HepG2 (cell line): Measurements from ENCODE around the gene PALM3. TPM values are rescaled to one million over a fixed set of nuclear protein-coding genes. Genes with fewer than 3 reads are reported as not detected.

Source experiments
- ATAC-seq: fragments of 200-7000 bp; cut with Tn5 transposase; 3 replicates; pipeline ENCODE4 v1.9.1; 2020; ENCODE audit warnings: mild to moderate bottlenecking, moderate library complexity
- BruUV-seq: library from RNA; stranded (reverse); fragments of 400-500 nt; replicated peaks from 2 replicates; lab custom pipeline; 2021; lab: Mats Ljungman, UMichigan
- CTCF ChIA-PET: fragments of 300-600 bp; formaldehyde crosslinking; extraction: SDS; loops from one replicate; lab custom pipeline; 2021; ENCODE audit warnings: low total read pairs, inconsistent platforms, low intra/inter-chr PET ratio; lab: Yijun Ruan, JAX
- POLR2A ChIA-PET: fragments of 350-600 bp; sonication (Branson Sonifier 250); formaldehyde crosslinking; loops from one replicate; lab custom pipeline; 2020; ENCODE audit warnings: antibody characterized with exemption, inconsistent platforms; lab: Yijun Ruan, JAX
- DNase-seq: peaks from one replicate; pipeline ENCODE4 v3.0.0-alpha.2; 2015; ENCODE audit warnings: low spot score
- FAIRE-seq: peaks from 3 replicates; lab custom pipeline; 2011; peaks lifted over from hg19 to GRCh38; lab: Jason Lieb, UNC
- H2AFZ ChIP-seq: one replicate; pipeline ENCODE4 v1.6.1; 2011; ENCODE audit warnings: low read length, inconsistent platforms
- H3K27ac ChIP-seq: fragments of 300-600 bp; 3 replicates; pipeline ENCODE4 v1.8.0; 2011; ENCODE audit warnings: mixed run types, mild to moderate bottlenecking, mixed read lengths, low read length, inconsistent platforms; ENCODE audit not compliant: insufficient read depth; ENCODE audit errors: extremely low read length
- H3K27me3 ChIP-seq, 2 experiments: fragments of 200-600 bp in 1 of 2; 2 replicates in 1 of 2; 3 replicates in 1 of 2; pipeline versions ENCODE4 v1.6.0 to v1.8.0; 2011; ENCODE audit warnings: low read length in 2 of 2, mild to moderate bottlenecking in 2 of 2, moderate library complexity in 2 of 2, inconsistent platforms in 1 of 2; ENCODE audit not compliant: insufficient read depth in 2 of 2, control insufficient read depth in 1 of 2
- H3K36me3 ChIP-seq, 2 experiments: fragments of 200-600 bp in 1 of 2; replicated peaks in 1 of 2; 2 replicates in 1 of 2; 3 replicates in 1 of 2; pipeline versions ENCODE4 v1.5.1 to v1.8.0; 2011; ENCODE audit warnings: low read length in 2 of 2, inconsistent platforms in 1 of 2; ENCODE audit not compliant: insufficient read depth in 2 of 2, control insufficient read depth in 1 of 2
- H3K4me1 ChIP-seq: 2 replicates; pipeline ENCODE4 v1.5.1; 2012; ENCODE audit warnings: low read length, inconsistent platforms; ENCODE audit not compliant: insufficient read depth
- H3K4me2 ChIP-seq: 2 replicates; pipeline ENCODE4 v1.6.0; 2011; ENCODE audit warnings: low read depth, low read length, inconsistent platforms
- H3K4me3 ChIP-seq, 3 experiments: fragments of 200-600 bp in 1 of 3; sonication (generic), shearing (Covaris generic) in 1 of 3; replicated peaks in 1 of 3; 2 replicates each; pipeline ENCODE4 v1.5.1; 2011 to 2016; ENCODE audit warnings: low read length in 3 of 3, inconsistent platforms in 2 of 3, low read depth in 2 of 3, mild to moderate bottlenecking in 2 of 3, control low read depth in 1 of 3, mixed read lengths in 1 of 3; ENCODE audit not compliant: insufficient read depth in 1 of 3
- H3K79me2 ChIP-seq: one replicate; pipeline ENCODE4 v1.6.1; 2011; ENCODE audit warnings: low read length, inconsistent platforms; ENCODE audit not compliant: insufficient read depth
- H3K9ac ChIP-seq: 2 replicates; pipeline ENCODE4 v1.6.0; 2011; ENCODE audit warnings: mild to moderate bottlenecking, low read depth, low read length, inconsistent platforms; ENCODE audit not compliant: insufficient read depth
- H3K9me3 ChIP-seq: 2 replicates; pipeline ENCODE4 v1.5.1; 2012; ENCODE audit warnings: mild to moderate bottlenecking, low read length
- H4K20me1 ChIP-seq: 2 replicates; pipeline ENCODE4 v1.6.0; 2011; ENCODE audit warnings: inconsistent platforms, mild to moderate bottlenecking, low read length, moderate library complexity; ENCODE audit not compliant: insufficient read depth
- ELF1 ChIP-seq: sonication (generic); formaldehyde crosslinking; IDR thresholded peaks from 2 replicates; pipeline ENCODE4 v1.4.0; 2020; ENCODE audit warnings: missing genetic modification reagents
- GPN1 ChIP-seq: sonication (generic); formaldehyde crosslinking; IDR thresholded peaks from 2 replicates; pipeline ENCODE4 v1.5.1; 2020; ENCODE audit warnings: missing genetic modification reagents, borderline replicate concordance
- MYC ChIP-seq: sonication (generic); formaldehyde crosslinking; IDR thresholded peaks from 2 replicates; pipeline ENCODE4 v1.9.0; 2021; ENCODE audit warnings: missing genetic modification reagents, borderline replicate concordance
- MYPOP ChIP-seq: sonication (generic); formaldehyde crosslinking; IDR thresholded peaks from 2 replicates; pipeline ENCODE4 v1.8.1; 2023; ENCODE audit warnings: mild to moderate bottlenecking, moderate library complexity, missing genetic modification reagents
- POLR2A ChIP-seq, 2 experiments: IDR thresholded peaks; 2 replicates each; pipeline ENCODE4 v1.6.1; 2011; ENCODE audit warnings: low read depth in 2 of 2, low read length in 2 of 2, mild to moderate bottlenecking in 1 of 2, moderate library complexity in 1 of 2; ENCODE audit not compliant: insufficient read depth in 1 of 2
- REL ChIP-seq: sonication (generic); formaldehyde crosslinking; conservative IDR thresholded peaks from 2 replicates; pipeline ENCODE4 v1.8.0; 2022; ENCODE audit warnings: mild to moderate bottlenecking, missing genetic modification reagents, moderate library complexity
- RXRA ChIP-seq: sonication (generic); formaldehyde crosslinking; IDR thresholded peaks from 2 replicates; pipeline ENCODE4 v1.5.1; 2020; ENCODE audit warnings: missing genetic modification reagents
- SOX13 ChIP-seq, 3 experiments: fragments of 450-650 bp in 1 of 3; sonication (generic) in 1 of 3; formaldehyde crosslinking in 1 of 3; IDR thresholded peaks in 2 of 3; conservative IDR thresholded peaks in 1 of 3; 2 replicates each; pipeline versions ENCODE4 v1.5.0 to v1.6.1; 2016 to 2020; ENCODE audit warnings: antibody characterized with exemption in 1 of 3, mild to moderate bottlenecking in 1 of 3, missing compliant biosample characterization in 1 of 3, missing genetic modification reagents in 1 of 3, moderate library complexity in 1 of 3
- SRY ChIP-seq: sonication (generic); formaldehyde crosslinking; IDR thresholded peaks from 2 replicates; pipeline ENCODE4 v1.8.0; 2022; ENCODE audit warnings: mild to moderate bottlenecking, missing genetic modification reagents
- TRIM24 ChIP-seq: sonication (generic); formaldehyde crosslinking; IDR thresholded peaks from 2 replicates; pipeline ENCODE4 v1.8.0; 2022; ENCODE audit warnings: mild to moderate bottlenecking, missing genetic modification reagents
- ZBTB21 ChIP-seq: sonication (generic); formaldehyde crosslinking; IDR thresholded peaks from 2 replicates; pipeline ENCODE4 v1.4.0; 2020; ENCODE audit warnings: missing genetic modification reagents
- ZBTB38 ChIP-seq: sonication (generic); formaldehyde crosslinking; IDR thresholded peaks from 2 replicates; pipeline ENCODE4 v1.5.1; 2020; ENCODE audit warnings: mild to moderate bottlenecking, missing genetic modification reagents
- ZC3H13 ChIP-seq: sonication (generic); formaldehyde crosslinking; IDR thresholded peaks from 2 replicates; pipeline ENCODE4 v1.8.1; 2023; ENCODE audit warnings: mild to moderate bottlenecking, missing genetic modification reagents, moderate library complexity
- ZNF205 ChIP-seq: IDR thresholded peaks from 2 replicates; pipeline ENCODE4 v1.6.1; 2018; ENCODE audit warnings: missing biosample characterization, missing genetic modification reagents
- ZNF501 ChIP-seq: sonication (generic); formaldehyde crosslinking; IDR thresholded peaks from 2 replicates; pipeline ENCODE4 v1.5.1; 2020; ENCODE audit warnings: mild to moderate bottlenecking, moderate library complexity, missing genetic modification reagents
- WGBS: methylation state at CpG from one replicate; pipeline ENCODE4 v1.1.6; 2017; ENCODE audit warnings: low lambda C conversion rate; 5-methylcytosine and 5-hydroxymethylcytosine counted together
- in situ Hi-C: cut with HindIII; loops from 2 replicates; pipeline ENCODE4 v1.10.0; 2017; ENCODE audit warnings: low pct_unique_long_range_greater_than_20kb; ENCODE audit not compliant: extremely low pct_ligation_motif_present
- intact Hi-C: fragments of 100-400 bp; cut with micrococcal nuclease; formaldehyde crosslinking; loops from one replicate; pipeline ENCODE4 v1.10.0; 2022; ENCODE audit not compliant: unreplicated experiment
- polyA plus RNA-seq, 8 experiments: library from polyadenylated mRNA; depleted of rRNA in 3 of 8; stranded (reverse) in 7 of 8; unstranded in 1 of 8; fragments of >200 nt; fragmentation: Illumina TruSeq in 4 of 8; extraction: Trizol in 4 of 8; gene quantifications; 2 replicates each; pipeline versions ENCODE4 v1.2.1 to v1.2.3, GENCODE V29; 2011 to 2016; ENCODE audit warnings: low read depth in 4 of 8, missing spikeins in 1 of 8, mixed read lengths in 1 of 8; ENCODE audit not compliant: insufficient read depth in 1 of 8
- total RNA-seq, 5 experiments: library from RNA; depleted of rRNA; stranded (reverse); fragments of >200 nt; fragmentation: Illumina TruSeq; extraction: Trizol; gene quantifications; 2 replicates each; pipeline ENCODE4 v1.2.3, GENCODE V29; 2016; ENCODE audit warnings: low read depth in 1 of 5
- TF ChIP-seq, protein P1 (sequence below): sonication (generic); formaldehyde crosslinking; IDR thresholded peaks from 2 replicates; pipeline ENCODE4 v1.5.1; 2020; ENCODE audit warnings: missing genetic modification reagents, mild to moderate bottlenecking, borderline replicate concordance
- TF ChIP-seq, protein P2 (sequence below): sonication (generic); formaldehyde crosslinking; IDR thresholded peaks from 2 replicates; pipeline ENCODE4 v1.8.0; 2022; ENCODE audit warnings: low read depth, missing genetic modification reagents
- TF ChIP-seq, protein P3 (sequence below): IDR thresholded peaks from 2 replicates; pipeline ENCODE4 v1.6.1; 2016

The PALM3 gene
- total and polyA plus RNA-seq, 2 of the 13 experiments (the other 11 are each of a cell fraction or from before 2014, with no cell fraction given) = 0.79 to 2.4 TPM

- peak overlapping the region; percentile 96 for H3K27ac ChIP-seq
- intact Hi-C loops (loop anchor here (1.0 to 5.0 kb wide), 2 partner anchors 55 to 65 kb away; partner anchors contain the start of genes DCAF15 and MISP3), in situ Hi-C loops (no loop called here)
- ChIA-PET POLR2A (interaction anchor here (0.8 to 1.8 kb wide), 12 partner anchors 8 to 160 kb away, joined by 3 to 15 read pairs (median 6); partner anchors contain the start of genes DCAF15, MISP3 and PRKACA), CTCF (no interaction called here)
- peaks cover 5% of the 10 kb centered on the region for H3K79me2 ChIP-seq
- no peaks in the 10 kb centered on the region; a peak in 1 of 5 replicates for H3K27me3 ChIP-seq
- ATAC-seq (peak; percentile 46), FAIRE-seq (no peak), DNase-seq (no peak)
- WGBS = 24% methylated on average over 17 of the region's 56 CpGs
- no peaks in the 10 kb centered on the region; the same call in 1 of the 2 replicates for H4K20me1 ChIP-seq
- TSS peak; percentile 84 for BruUV-seq
- no peaks in the 10 kb centered on the region; a peak in 1 of 5 replicates for H3K36me3 ChIP-seq
- peak overlapping the region; percentile 99 for H3K4me2 ChIP-seq
- H3K4me3 ChIP-seq = peak overlapping the region; percentile 69 to 91 (median 87)
- H3K9ac ChIP-seq = peak overlapping the region; percentile 97
- H3K4me1 ChIP-seq = peaks cover 19% of the 10 kb centered on the region
- H2AFZ ChIP-seq = peak overlapping the region; percentile 82
- H3K9me3 ChIP-seq = no peaks in the 10 kb centered on the region
- TF ChIP-seq MYPOP (CRISPR knock-in tag) = peak; percentile 49; the same call in 1 of the 2 replicates
- TF ChIP-seq ZNF205 = no peak; the same call in 1 of the 2 replicates
- TF ChIP-seq RXRA (CRISPR knock-in tag) = peak; percentile 72; the same call in 1 of the 2 replicates
- no peak for TF ChIP-seq TRIM24 (CRISPR knock-in tag)
- TF ChIP-seq SOX13 (IDR thresholded peaks at IDR 0.05) = no peak
- TF ChIP-seq SOX13 (CRISPR knock-in tag; conservative IDR thresholded peaks at IDR 0.05 in 1 of 2, IDR thresholded peaks at IDR 0.05 in 1 of 2) = peak in 1 of 2 experiments; percentile 54; a peak in 1 of 4 replicates
- peak; percentile 71; the same call in 1 of the 2 replicates for TF ChIP-seq GPN1 (CRISPR knock-in tag)
- TF ChIP-seq REL = peak; percentile 55; the same call in 1 of the 2 replicates
- peak; percentile 72 for TF ChIP-seq MYC (CRISPR knock-in tag)
- TF ChIP-seq ZBTB21 (CRISPR knock-in tag) = peak; percentile 100
- TF ChIP-seq ZC3H13 (CRISPR knock-in tag) = 0 out of 2 replicates have a peak, but pooled peaks have one; percentile 85
- TF ChIP-seq, protein P1, sequence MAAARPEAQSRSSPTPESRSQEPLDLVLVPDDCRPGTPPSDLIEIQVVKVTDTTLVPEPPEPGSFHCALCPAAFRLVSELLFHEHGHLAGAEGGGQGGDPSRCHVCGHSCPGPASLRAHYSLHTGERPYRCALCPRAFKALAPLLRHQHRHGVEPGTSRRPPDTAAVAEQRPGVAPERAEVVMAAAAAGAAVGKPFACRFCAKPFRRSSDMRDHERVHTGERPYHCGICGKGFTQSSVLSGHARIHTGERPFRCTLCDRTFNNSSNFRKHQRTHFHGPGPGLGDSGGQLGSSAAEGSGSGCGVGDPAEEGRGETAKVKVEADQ (CRISPR knock-in tag) = peak; percentile 76; the same call in 1 of the 2 replicates
- peak; percentile 65; the same call in 1 of the 2 replicates for TF ChIP-seq ELF1
- TF ChIP-seq, protein P2, sequence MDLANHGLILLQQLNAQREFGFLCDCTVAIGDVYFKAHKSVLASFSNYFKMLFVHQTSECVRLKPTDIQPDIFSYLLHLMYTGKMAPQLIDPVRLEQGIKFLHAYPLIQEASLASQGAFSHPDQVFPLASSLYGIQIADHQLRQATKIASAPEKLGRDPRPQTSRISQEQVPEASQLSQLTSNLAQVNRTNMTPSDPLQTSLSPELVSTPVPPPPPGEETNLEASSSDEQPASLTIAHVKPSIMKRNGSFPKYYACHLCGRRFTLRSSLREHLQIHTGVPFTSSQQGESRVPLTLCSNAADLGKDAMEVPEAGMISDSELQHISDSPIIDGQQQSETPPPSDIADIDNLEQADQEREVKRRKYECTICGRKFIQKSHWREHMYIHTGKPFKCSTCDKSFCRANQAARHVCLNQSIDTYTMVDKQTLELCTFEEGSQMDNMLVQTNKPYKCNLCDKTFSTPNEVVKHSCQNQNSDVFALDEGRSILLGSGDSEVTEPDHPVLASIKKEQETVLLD (CRISPR knock-in tag) = 0 out of 2 replicates have a peak, but pooled peaks have one; percentile 40
- peak; percentile 68 to 77 for TF ChIP-seq POLR2A (IDR thresholded peaks at IDR 0.05; ENCODE audit: insufficient read depth in 1 of 2, low read depth in 2 of 2, low read length in 2 of 2)
- TF ChIP-seq, protein P3, sequence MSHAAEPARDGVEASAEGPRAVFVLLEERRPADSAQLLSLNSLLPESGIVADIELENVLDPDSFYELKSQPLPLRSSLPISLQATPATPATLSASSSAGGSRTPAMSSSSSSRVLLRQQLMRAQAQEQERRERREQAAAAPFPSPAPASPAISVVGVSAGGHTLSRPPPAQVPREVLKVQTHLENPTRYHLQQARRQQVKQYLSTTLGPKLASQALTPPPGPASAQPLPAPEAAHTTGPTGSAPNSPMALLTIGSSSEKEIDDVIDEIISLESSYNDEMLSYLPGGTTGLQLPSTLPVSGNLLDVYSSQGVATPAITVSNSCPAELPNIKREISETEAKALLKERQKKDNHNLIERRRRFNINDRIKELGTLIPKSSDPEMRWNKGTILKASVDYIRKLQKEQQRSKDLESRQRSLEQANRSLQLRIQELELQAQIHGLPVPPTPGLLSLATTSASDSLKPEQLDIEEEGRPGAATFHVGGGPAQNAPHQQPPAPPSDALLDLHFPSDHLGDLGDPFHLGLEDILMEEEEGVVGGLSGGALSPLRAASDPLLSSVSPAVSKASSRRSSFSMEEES (CRISPR knock-in tag) = 0 out of 2 replicates have a peak, but pooled peaks have one; percentile 65
- TF ChIP-seq SRY = 0 out of 2 replicates have a peak, but pooled peaks have one; percentile 42
- TF ChIP-seq ZBTB38 (CRISPR knock-in tag) = peak; percentile 71
- peak; percentile 92; the same call in 1 of the 2 replicates for TF ChIP-seq ZNF501 (CRISPR knock-in tag)
These were observed 54.9 kb downstream of the PALM3 start for GRCh38 chr19:14006766-14007562.
